HepG2 (cell line): ENCODE measurements around the gene PRKCB.

Experiments used
- ARID2 ChIP-seq: sonication (generic); formaldehyde crosslinking; IDR thresholded peaks from 2 replicates; pipeline ENCODE4 v1.8.1; 2022; ENCODE audit warnings: mild to moderate bottlenecking, missing genetic modification reagents, borderline replicate concordance
- ASH2L ChIP-seq: fragments of 300-600, 200-600 bp; sonication (generic); IDR thresholded peaks from 2 replicates; pipeline ENCODE4 v1.7.0; 2017; ENCODE audit warnings: low read depth, mild to moderate bottlenecking, moderate library complexity, mixed read lengths, low read length; ENCODE audit not compliant: insufficient read length
- EZH2 ChIP-seq: conservative IDR thresholded peaks from 2 replicates; pipeline ENCODE4 v1.6.1; 2012; ENCODE audit warnings: mild to moderate bottlenecking, low read depth, low read length, moderate library complexity
- FOXA1 ChIP-seq, 2 experiments: fragments of 450-650 bp in 1 of 2; sonication (generic) in 1 of 2; formaldehyde crosslinking in 1 of 2; IDR thresholded peaks; 2 replicates each; pipeline versions ENCODE4 v1.4.0 to v1.6.1; 2016 to 2020; ENCODE audit warnings: missing genetic modification reagents in 1 of 2
- IKZF1 ChIP-seq: fragments of 450-650 bp; IDR thresholded peaks from 2 replicates; pipeline ENCODE4 v1.7.1; 2016
- POLR2A ChIP-seq, 2 experiments: IDR thresholded peaks; 2 replicates each; pipeline ENCODE4 v1.6.1; 2011; ENCODE audit warnings: low read depth in 2 of 2, low read length in 2 of 2, mild to moderate bottlenecking in 1 of 2, moderate library complexity in 1 of 2; ENCODE audit not compliant: insufficient read depth in 1 of 2
- TARDBP ChIP-seq: sonication (generic); formaldehyde crosslinking; IDR thresholded peaks from 2 replicates; pipeline ENCODE4 v1.8.0; 2022; ENCODE audit warnings: mild to moderate bottlenecking, missing genetic modification reagents
- TBL1XR1 ChIP-seq: fragments of 150-350 bp; IDR thresholded peaks from 2 replicates; pipeline ENCODE4 v1.6.1; 2014; ENCODE audit warnings: borderline replicate concordance, low read length; ENCODE audit not compliant: partially characterized antibody
- U2AF2 ChIP-seq: fragments of 200-400 bp; formaldehyde crosslinking; IDR thresholded peaks from 2 replicates; pipeline ENCODE4 v1.6.1; 2017; ENCODE audit warnings: low read depth, mild to moderate bottlenecking, low read length
- ZNF557 ChIP-seq: sonication (generic); formaldehyde crosslinking; IDR thresholded peaks from 2 replicates; pipeline ENCODE4 v1.4.0; 2020; ENCODE audit warnings: missing genetic modification reagents
- ZNF749 ChIP-seq: sonication (generic); formaldehyde crosslinking; IDR thresholded peaks from 2 replicates; pipeline ENCODE4 v1.8.0; 2022; ENCODE audit warnings: mild to moderate bottlenecking, missing genetic modification reagents, moderate library complexity, borderline replicate concordance
- TF ChIP-seq, protein P1 (sequence below): sonication (generic); formaldehyde crosslinking; IDR thresholded peaks from 2 replicates; pipeline ENCODE4 v1.5.1; 2020; ENCODE audit warnings: mild to moderate bottlenecking, missing genetic modification reagents, moderate library complexity
- TF ChIP-seq, protein P2 (sequence below): sonication (generic); formaldehyde crosslinking; IDR thresholded peaks from 2 replicates; pipeline ENCODE4 v1.5.0; 2020; ENCODE audit warnings: mild to moderate bottlenecking, missing genetic modification reagents, moderate library complexity

DNA sequence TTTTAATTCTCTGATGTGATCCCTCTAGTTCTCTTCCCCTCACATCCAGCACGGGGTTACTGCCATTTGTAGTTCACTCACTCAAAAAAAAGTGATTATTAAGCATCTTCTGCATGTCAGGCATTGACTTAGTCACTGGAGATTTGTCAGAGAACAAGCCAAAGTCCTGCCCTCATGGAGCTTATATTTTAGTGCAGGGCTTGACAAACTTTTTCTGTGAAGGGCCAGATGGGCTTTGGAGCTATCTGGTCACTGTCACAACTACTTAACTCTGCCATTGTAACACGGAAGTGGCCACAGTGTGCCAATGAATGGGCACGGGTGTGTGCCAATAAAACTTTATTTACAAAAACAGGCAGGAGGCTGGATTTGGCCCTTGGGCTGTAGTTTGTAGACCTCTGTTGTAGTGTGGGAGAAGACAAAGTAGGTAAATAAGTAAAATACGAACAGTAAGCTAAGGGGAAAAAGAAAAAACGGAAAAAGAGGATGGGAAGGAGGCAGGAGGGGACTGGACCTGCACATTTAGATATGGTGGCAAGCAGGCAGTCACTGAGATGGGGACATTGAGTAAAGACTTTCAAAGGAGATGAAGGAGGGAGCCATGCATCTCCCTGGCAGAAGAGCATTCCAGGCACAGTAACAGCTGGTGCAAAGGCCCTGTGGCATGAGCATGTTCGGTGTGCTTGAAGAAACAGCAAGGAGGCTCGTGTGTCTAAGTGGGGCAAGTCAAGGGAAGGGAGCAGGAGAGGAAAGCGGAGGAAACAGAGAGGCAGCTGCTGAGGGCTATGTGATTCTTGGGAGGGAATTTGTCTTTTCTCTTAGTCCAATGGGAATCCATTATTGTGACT lies 217.5 kb downstream of the PRKCB start:
- TF ChIP-seq U2AF2 = no peak
- no peak for TF ChIP-seq FOXA1 (IDR thresholded peaks at IDR 0.05)
- no peak for TF ChIP-seq FOXA1 (CRISPR knock-in tag; IDR thresholded peaks at IDR 0.05)
- no peak for TF ChIP-seq ASH2L
- TF ChIP-seq, protein P1, sequence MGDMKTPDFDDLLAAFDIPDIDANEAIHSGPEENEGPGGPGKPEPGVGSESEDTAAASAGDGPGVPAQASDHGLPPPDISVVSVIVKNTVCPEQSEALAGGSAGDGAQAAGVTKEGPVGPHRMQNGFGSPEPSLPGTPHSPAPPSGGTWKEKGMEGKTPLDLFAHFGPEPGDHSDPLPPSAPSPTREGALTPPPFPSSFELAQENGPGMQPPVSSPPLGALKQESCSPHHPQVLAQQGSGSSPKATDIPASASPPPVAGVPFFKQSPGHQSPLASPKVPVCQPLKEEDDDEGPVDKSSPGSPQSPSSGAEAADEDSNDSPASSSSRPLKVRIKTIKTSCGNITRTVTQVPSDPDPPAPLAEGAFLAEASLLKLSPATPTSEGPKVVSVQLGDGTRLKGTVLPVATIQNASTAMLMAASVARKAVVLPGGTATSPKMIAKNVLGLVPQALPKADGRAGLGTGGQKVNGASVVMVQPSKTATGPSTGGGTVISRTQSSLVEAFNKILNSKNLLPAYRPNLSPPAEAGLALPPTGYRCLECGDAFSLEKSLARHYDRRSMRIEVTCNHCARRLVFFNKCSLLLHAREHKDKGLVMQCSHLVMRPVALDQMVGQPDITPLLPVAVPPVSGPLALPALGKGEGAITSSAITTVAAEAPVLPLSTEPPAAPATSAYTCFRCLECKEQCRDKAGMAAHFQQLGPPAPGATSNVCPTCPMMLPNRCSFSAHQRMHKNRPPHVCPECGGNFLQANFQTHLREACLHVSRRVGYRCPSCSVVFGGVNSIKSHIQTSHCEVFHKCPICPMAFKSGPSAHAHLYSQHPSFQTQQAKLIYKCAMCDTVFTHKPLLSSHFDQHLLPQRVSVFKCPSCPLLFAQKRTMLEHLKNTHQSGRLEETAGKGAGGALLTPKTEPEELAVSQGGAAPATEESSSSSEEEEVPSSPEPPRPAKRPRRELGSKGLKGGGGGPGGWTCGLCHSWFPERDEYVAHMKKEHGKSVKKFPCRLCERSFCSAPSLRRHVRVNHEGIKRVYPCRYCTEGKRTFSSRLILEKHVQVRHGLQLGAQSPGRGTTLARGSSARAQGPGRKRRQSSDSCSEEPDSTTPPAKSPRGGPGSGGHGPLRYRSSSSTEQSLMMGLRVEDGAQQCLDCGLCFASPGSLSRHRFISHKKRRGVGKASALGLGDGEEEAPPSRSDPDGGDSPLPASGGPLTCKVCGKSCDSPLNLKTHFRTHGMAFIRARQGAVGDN = no peak
- no peak for TF ChIP-seq ZNF557
- TF ChIP-seq POLR2A (IDR thresholded peaks at IDR 0.05; ENCODE audit: insufficient read depth in 1 of 2, low read depth in 2 of 2, low read length in 2 of 2) = no peak
- no peak for TF ChIP-seq IKZF1
- TF ChIP-seq, protein P2, sequence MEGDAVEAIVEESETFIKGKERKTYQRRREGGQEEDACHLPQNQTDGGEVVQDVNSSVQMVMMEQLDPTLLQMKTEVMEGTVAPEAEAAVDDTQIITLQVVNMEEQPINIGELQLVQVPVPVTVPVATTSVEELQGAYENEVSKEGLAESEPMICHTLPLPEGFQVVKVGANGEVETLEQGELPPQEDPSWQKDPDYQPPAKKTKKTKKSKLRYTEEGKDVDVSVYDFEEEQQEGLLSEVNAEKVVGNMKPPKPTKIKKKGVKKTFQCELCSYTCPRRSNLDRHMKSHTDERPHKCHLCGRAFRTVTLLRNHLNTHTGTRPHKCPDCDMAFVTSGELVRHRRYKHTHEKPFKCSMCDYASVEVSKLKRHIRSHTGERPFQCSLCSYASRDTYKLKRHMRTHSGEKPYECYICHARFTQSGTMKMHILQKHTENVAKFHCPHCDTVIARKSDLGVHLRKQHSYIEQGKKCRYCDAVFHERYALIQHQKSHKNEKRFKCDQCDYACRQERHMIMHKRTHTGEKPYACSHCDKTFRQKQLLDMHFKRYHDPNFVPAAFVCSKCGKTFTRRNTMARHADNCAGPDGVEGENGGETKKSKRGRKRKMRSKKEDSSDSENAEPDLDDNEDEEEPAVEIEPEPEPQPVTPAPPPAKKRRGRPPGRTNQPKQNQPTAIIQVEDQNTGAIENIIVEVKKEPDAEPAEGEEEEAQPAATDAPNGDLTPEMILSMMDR (CRISPR knock-in tag) = no peak
- TF ChIP-seq ARID2 = no peak
- TF ChIP-seq EZH2 = no peak
- TF ChIP-seq TARDBP (CRISPR knock-in tag) = no peak
- no peak for TF ChIP-seq ZNF749
- TF ChIP-seq TBL1XR1 = no peak
